GM18867 (cell line): ENCODE results near the gene PLP2.
A peak's percentile ranks its signal among the peaks of the same experiment; 100 is the strongest.

Source experiments
- ATAC-seq: cut with Tn5 transposase; IDR thresholded peaks from one replicate; pipeline ENCODE4 v1.9.1; 2021; ENCODE audit warnings: mild to moderate bottlenecking, moderate library complexity; ENCODE audit not compliant: unreplicated experiment

The PLP2 gene

GRCh38 chrX:49186125-49187027 lies 14.7 kb downstream of the PLP2 start, which contains the start of gene PRICKLE3:
TSS of gene PRICKLE3 (minus strand) at chrX:49186373. CDS start at chrX:49186297, 76 bp downstream.
- peak; percentile 33 for ATAC-seq

- no peak for ATAC-seq
Observed at GRCh38 chrX:49187028-49187394, 15.3 kb downstream of the PLP2 start.

GRCh38 chrX:49187526-49187925 lies 15.8 kb downstream of the PLP2 start:
- ATAC-seq = no peak

- no peak for ATAC-seq
Observed at GRCh38 chrX:49188468-49189076, 16.9 kb downstream of the PLP2 start.

- ATAC-seq = no peak
Observed at GRCh38 chrX:49189606-49190005, 17.9 kb downstream of the PLP2 start.

- peak; percentile 88 for ATAC-seq
Observed at GRCh38 chrX:49190821-49191573, 19.3 kb downstream of the PLP2 start.

GRCh38 chrX:49191574-49192011 lies 19.9 kb downstream of the PLP2 start:
- ATAC-seq = peak; percentile 1

GRCh38 chrX:49192722-49193328 lies 21.1 kb downstream of the PLP2 start:
- ATAC-seq = no peak

GRCh38 chrX:49193542-49193964 lies 21.9 kb downstream of the PLP2 start:
- no peak for ATAC-seq

GRCh38 chrX:49197543-49198087 lies 25.9 kb downstream of the PLP2 start:
- no peak for ATAC-seq

- ATAC-seq = no peak
Observed at GRCh38 chrX:49198540-49199314, 27.0 kb downstream of the PLP2 start.

GRCh38 chrX:49199315-49199595 lies 27.6 kb downstream of the PLP2 start:
- ATAC-seq = no peak

- peak; percentile 94 for ATAC-seq
Observed at GRCh38 chrX:49199906-49200771, 28.4 kb downstream of the PLP2 start, which contains the start of gene SYP. TSS of gene SYP (minus strand) at chrX:49200193. CDS start at chrX:49200186, 7 bp downstream.

GRCh38 chrX:49202022-49202421 lies 30.3 kb downstream of the PLP2 start:
- no peak for ATAC-seq

- no peak for ATAC-seq
Observed at GRCh38 chrX:49203536-49203935, 31.8 kb downstream of the PLP2 start.

- ATAC-seq = no peak
Observed at GRCh38 chrX:49204017-49204416, 32.3 kb downstream of the PLP2 start.

- ATAC-seq = no peak
Observed at GRCh38 chrX:49204709-49205108, 33.0 kb downstream of the PLP2 start.

GRCh38 chrX:49205443-49205842 lies 33.7 kb downstream of the PLP2 start:
- no peak for ATAC-seq

GRCh38 chrX:49206543-49206942 lies 34.8 kb downstream of the PLP2 start:
- no peak for ATAC-seq
